Kidney (tissue), 14 donors: Measurements from ENCODE around the gene TNFSF15. TPM values are rescaled to one million over a fixed set of nuclear protein-coding genes. Genes with fewer than 3 reads are reported as not detected.

ENCODE experiments used
- DNase-seq, 5 donors: peaks; one replicate each; pipeline ENCODE4 v3.0.0-alpha.2; 2013 to 2020
- FAIRE-seq: peaks from 2 replicates; lab custom pipeline; 2012; peaks lifted over from hg19 to GRCh38; lab: Jason Lieb, UNC
- H3K27ac ChIP-seq, 2 donors: one replicate each; pipeline ENCODE4 v1.7.0; 2013; ENCODE audit warnings: low read depth in 2 of 2, low read length in 2 of 2, inconsistent platforms in 1 of 2
- H3K27me3 ChIP-seq: one replicate; pipeline ENCODE4 v1.7.1; 2013; ENCODE audit warnings: low read length, inconsistent platforms; ENCODE audit not compliant: control insufficient read depth, insufficient read depth
- H3K36me3 ChIP-seq, 3 donors: one replicate each; pipeline versions ENCODE4 v1.7.0 to v1.7.1; 2013; ENCODE audit warnings: low read length in 3 of 3, control low read depth in 1 of 3, inconsistent platforms in 1 of 3; ENCODE audit not compliant: insufficient read depth in 3 of 3, control insufficient read depth in 2 of 3
- H3K4me1 ChIP-seq, 3 donors: one replicate each; pipeline versions ENCODE4 v1.7.0 to v1.7.1; 2013; ENCODE audit warnings: low read length in 3 of 3, inconsistent platforms in 1 of 3, low read depth in 1 of 3; ENCODE audit not compliant: control insufficient read depth in 2 of 3, insufficient read depth in 2 of 3
- H3K4me3 ChIP-seq, 3 donors: one replicate each; pipeline versions ENCODE4 v1.7.0 to v1.8.1; 2013; ENCODE audit warnings: low read length in 3 of 3, control low read depth in 1 of 3, inconsistent platforms in 1 of 3
- H3K9ac ChIP-seq, 3 donors: one replicate each; pipeline versions ENCODE4 v1.7.0 to v1.7.1; 2013; ENCODE audit warnings: low read length in 3 of 3, control low read depth in 1 of 3, inconsistent platforms in 1 of 3
- H3K9me3 ChIP-seq, 3 donors: one replicate each; pipeline versions ENCODE4 v1.7.0 to v1.7.1; 2013; ENCODE audit warnings: low read length in 3 of 3, control low read depth in 1 of 3, inconsistent platforms in 1 of 3; ENCODE audit not compliant: control insufficient read depth in 2 of 3, insufficient read depth in 1 of 3
- CTCF ChIP-seq: IDR thresholded peaks from 3 replicates; pipeline ENCODE4 v1.5.1; 2012; ENCODE audit warnings: mild to moderate bottlenecking, moderate library complexity, borderline replicate concordance; ENCODE audit not compliant: insufficient read depth; ENCODE audit errors: extremely low read depth
- intact Hi-C: fragments of 100-400 bp; cut with DNase I; formaldehyde crosslinking; loops from one replicate; pipeline ENCODE4 v1.11.1; 2022
- polyA plus RNA-seq: library from polyadenylated mRNA; stranded (reverse); fragments of 350-450 nt; fragmentation: Illumina TruSeq; extraction: RNeasy Lipid Tissue Mini Kit (QIAGEN cat#74804); gene quantifications from one replicate; pipeline ENCODE4 v1.2.3, GENCODE V29; 2014; ENCODE audit warnings: low read depth, low replicate concordance; ENCODE audit not compliant: insufficient read depth
- total RNA-seq: library from RNA; stranded (reverse); fragmentation: NEBNext Ultra II Directional; extraction: Animal tissue kit (Norgen Biotek cat#: 25700); gene quantifications from one replicate; pipeline ENCODE4 v1.2.1, GENCODE V29; 2021
- donor health status: control.
- donor health status: control.
- donor health status: control.
- donor health status: control.
- donor health status: control.
- donor health status: DM: yes; HTN: yes; CAD: no.
- donor health status: Normal renal cell carcinoma (clear cell type).

Gene TNFSF15
- total and polyA plus RNA-seq, 2 donors from 2014 or later: 1.4 to 2.3 TPM

- H3K27me3 ChIP-seq: no peaks in the 10 kb centered on the region
- H3K4me1 ChIP-seq: peaks cover 0 to 13% (median 11%) of the 10 kb centered on the region in 3 donors
- FAIRE-seq (no peak), DNase-seq (no peak)
- no peaks in the 10 kb centered on the region for H3K9me3 ChIP-seq
- H3K27ac ChIP-seq: no peak overlapping the region
- no peak for TF ChIP-seq CTCF
- intact Hi-C loops: no loop called here
- no peaks in the 10 kb centered on the region for H3K36me3 ChIP-seq
- no peak overlapping the region for H3K9ac ChIP-seq
- no peak overlapping the region for H3K4me3 ChIP-seq
Measured at GRCh38 chr9:114777821-114778609, 27.8 kb downstream of the TNFSF15 start.

DNA sequence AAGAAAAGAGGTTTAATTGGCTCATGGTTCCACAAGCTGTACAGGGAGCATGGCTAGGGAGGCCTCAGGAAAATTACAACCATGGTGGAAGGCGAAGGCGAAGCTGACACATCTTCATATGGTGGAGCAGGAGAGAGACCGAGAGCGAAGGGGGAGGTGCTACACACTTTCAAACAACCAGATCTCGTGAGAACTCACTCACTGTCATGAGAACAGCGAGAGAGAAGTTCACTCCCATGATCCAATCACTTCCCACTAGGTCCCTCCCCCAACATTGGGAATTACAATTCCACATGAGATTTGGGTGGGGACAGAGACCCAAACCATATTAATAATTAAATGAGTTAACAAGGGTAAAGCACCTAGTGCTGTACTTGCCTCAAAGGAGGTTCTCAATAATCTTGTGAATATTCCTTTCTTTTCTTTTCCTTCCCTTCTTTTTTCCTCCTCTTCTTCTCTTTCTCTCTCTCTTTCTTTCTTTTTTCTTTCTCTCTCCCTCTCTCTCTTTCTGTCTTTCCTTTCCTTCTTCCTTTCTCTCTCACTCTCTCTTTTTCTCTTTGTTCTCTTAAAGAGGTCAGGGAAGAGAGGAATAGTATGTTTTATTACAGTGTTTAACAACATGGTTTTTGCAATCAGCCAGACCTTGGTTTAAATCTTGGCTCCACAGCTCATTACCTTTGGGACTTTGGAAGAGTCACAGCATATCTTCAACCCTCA is 29.0 kb downstream of the TNFSF15 start:
- DNase-seq (no peak), FAIRE-seq (no peak)
- intact Hi-C loops: no loop called here
- Histone ChIP-seq H3K4me3 (no peak overlapping the region), H3K36me3 (no peaks in the 10 kb centered on the region), H3K27me3 (no peaks in the 10 kb centered on the region), H3K27ac (no peak overlapping the region), H3K9me3 (no peaks in the 10 kb centered on the region), H3K4me1 (peaks cover 0 to 13% (median 11%) of the 10 kb centered on the region in 3 donors), H3K9ac (no peak overlapping the region)
- no peak for TF ChIP-seq CTCF

GRCh38 chr9:114775981-114776380 is 29.9 kb downstream of the TNFSF15 start:
- peaks cover 0 to 13% (median 11%) of the 10 kb centered on the region in 3 donors for H3K4me1 ChIP-seq

More at GRCh38 chr9:114775981-114776380, 29.9 kb downstream of the TNFSF15 start:
- Histone ChIP-seq H3K27me3 (no peaks in the 10 kb centered on the region), H3K36me3 (no peaks in the 10 kb centered on the region), H3K9ac (no peak overlapping the region), H3K27ac (no peak overlapping the region), H3K9me3 (no peaks in the 10 kb centered on the region), H3K4me3 (no peak overlapping the region)
- TF ChIP-seq CTCF: no peak
- DNase-seq (no peak), FAIRE-seq (no peak)
- intact Hi-C loops: no loop called here
